ENCODE measurements around the gene ARVCF. TPM values are rescaled to one million over a fixed set of nuclear protein-coding genes. Genes with fewer than 3 reads are reported as not detected.

ARVCF gene
- total and polyA plus RNA-seq, 2 experiments from 2014 or later, result 1.1 to 4.0 TPM

- 73 to 76% methylated on average over 1 of the region's 1 CpG for WGBS, 2 experiments (ENCODE audit: low coverage in 1 of 2, low lambda C conversion rate in 2 of 2, missing lambda C conversion rate in 2 of 2)
- in situ Hi-C loops (cut with MboI), result no loop called here
- no peaks in the 10 kb centered on the region for H3F3A ChIP-seq (ENCODE audit: insufficient read depth)
- H3K9me3 ChIP-seq (ENCODE audit: low read depth), result no peaks in the 10 kb centered on the region
- H4K20me1 ChIP-seq (ENCODE audit: insufficient read depth), result no peaks in the 10 kb centered on the region
- H3K27me3 ChIP-seq (replicated peaks; ENCODE audit: insufficient read depth), result no peaks in the 10 kb centered on the region
- DNase-seq, result no peak
- H2AFZ ChIP-seq, result no peak overlapping the region
- H3K4me2 ChIP-seq (ENCODE audit: unreplicated experiment), result no peak overlapping the region
- H3K4me3 ChIP-seq, result no peak overlapping the region
- H3K27ac ChIP-seq, result no peak overlapping the region
- no peaks in the 10 kb centered on the region for H3K36me3 ChIP-seq (ENCODE audit: low read depth)
- H3K9me2 ChIP-seq (ENCODE audit: insufficient read depth), result no peaks in the 10 kb centered on the region
- no peak overlapping the region for H3K9ac ChIP-seq
- H3K4me1 ChIP-seq (ENCODE audit: insufficient read depth), result no peaks in the 10 kb centered on the region
- TF ChIP-seq EZH2phosphoT487 (IDR thresholded peaks at IDR 0.05; ENCODE audit: insufficient read depth, low read depth) (no peak), EZH2 (IDR thresholded peaks at IDR 0.05; ENCODE audit: insufficient read depth, poor library complexity, severe bottlenecking) (no peak)
- no peaks in the 10 kb centered on the region for H3K79me2 ChIP-seq (ENCODE audit: insufficient read depth)
Measured at GRCh38 chr22:20003304-20003703, 13.3 kb downstream of the ARVCF start.

- no peaks in the 10 kb centered on the region for H3K79me2 ChIP-seq (ENCODE audit: insufficient read depth)
- no peak overlapping the region for H3K9ac ChIP-seq
- H3K27ac ChIP-seq, result no peak overlapping the region
- H2AFZ ChIP-seq, result no peak overlapping the region
- 53 to 64% methylated on average over 2 of the region's 2 CpGs for WGBS, 2 experiments (ENCODE audit: low coverage in 1 of 2, low lambda C conversion rate in 2 of 2, missing lambda C conversion rate in 2 of 2)
- no peaks in the 10 kb centered on the region for H3K9me3 ChIP-seq (ENCODE audit: low read depth)
- no peaks in the 10 kb centered on the region for H3K27me3 ChIP-seq (replicated peaks; ENCODE audit: insufficient read depth)
- no peak for DNase-seq
- no peak overlapping the region for H3K4me3 ChIP-seq
- no peaks in the 10 kb centered on the region for H3F3A ChIP-seq (ENCODE audit: insufficient read depth)
- no peak overlapping the region for H3K4me2 ChIP-seq (ENCODE audit: unreplicated experiment)
- in situ Hi-C loops (cut with MboI), result no loop called here
- no peaks in the 10 kb centered on the region for H4K20me1 ChIP-seq (ENCODE audit: insufficient read depth)
- no peaks in the 10 kb centered on the region for H3K36me3 ChIP-seq (ENCODE audit: low read depth)
- H3K9me2 ChIP-seq (ENCODE audit: insufficient read depth), result no peaks in the 10 kb centered on the region
- H3K4me1 ChIP-seq (ENCODE audit: insufficient read depth), result no peaks in the 10 kb centered on the region
- no peak for TF ChIP-seq EZH2phosphoT487 (IDR thresholded peaks at IDR 0.05; ENCODE audit: insufficient read depth, low read depth)
- no peak for TF ChIP-seq EZH2 (IDR thresholded peaks at IDR 0.05; ENCODE audit: insufficient read depth, poor library complexity, severe bottlenecking)
Measured at GRCh38 chr22:20002636-20003035, 14.0 kb downstream of the ARVCF start.

GRCh38 chr22:20002128-20002527, 14.5 kb downstream of the ARVCF start:
- Histone ChIP-seq H2AFZ (no peak overlapping the region), H3K9me2 (ENCODE audit: insufficient read depth) (no peaks in the 10 kb centered on the region), H3K4me3 (no peak overlapping the region), H3K9me3 (ENCODE audit: low read depth) (no peaks in the 10 kb centered on the region), H3K4me2 (ENCODE audit: unreplicated experiment) (no peak overlapping the region), H3K9ac (no peak overlapping the region), H4K20me1 (ENCODE audit: insufficient read depth) (no peaks in the 10 kb centered on the region), H3K4me1 (ENCODE audit: insufficient read depth) (no peaks in the 10 kb centered on the region), H3K79me2 (ENCODE audit: insufficient read depth) (no peaks in the 10 kb centered on the region), H3K36me3 (ENCODE audit: low read depth) (no peaks in the 10 kb centered on the region), H3F3A (ENCODE audit: insufficient read depth) (no peaks in the 10 kb centered on the region), H3K27ac (no peak overlapping the region), H3K27me3 (replicated peaks; ENCODE audit: insufficient read depth) (no peaks in the 10 kb centered on the region)
- no peak for DNase-seq
- WGBS, 2 experiments (ENCODE audit: low coverage in 1 of 2, low lambda C conversion rate in 2 of 2, missing lambda C conversion rate in 2 of 2), result 70 to 79% methylated on average over 9 of the region's 9 CpGs
- TF ChIP-seq EZH2 (IDR thresholded peaks at IDR 0.05; ENCODE audit: insufficient read depth, poor library complexity, severe bottlenecking) (no peak), EZH2phosphoT487 (IDR thresholded peaks at IDR 0.05; ENCODE audit: insufficient read depth, low read depth) (no peak)
- in situ Hi-C loops (cut with MboI), result no loop called here

- H3K4me3 ChIP-seq, result no peak overlapping the region
- no peaks in the 10 kb centered on the region for H3K36me3 ChIP-seq (ENCODE audit: low read depth)
- no peak overlapping the region for H2AFZ ChIP-seq
- H3K9me3 ChIP-seq (ENCODE audit: low read depth), result no peaks in the 10 kb centered on the region
- H3F3A ChIP-seq (ENCODE audit: insufficient read depth), result no peaks in the 10 kb centered on the region
- 74 to 82% methylated on average over 10 to 11 of the region's 11 CpGs for WGBS, 2 experiments (ENCODE audit: low coverage in 1 of 2, low lambda C conversion rate in 2 of 2, missing lambda C conversion rate in 2 of 2)
- in situ Hi-C loops (cut with MboI), result no loop called here
- H3K27ac ChIP-seq, result no peak overlapping the region
- no peak for TF ChIP-seq EZH2phosphoT487 (IDR thresholded peaks at IDR 0.05; ENCODE audit: insufficient read depth, low read depth)
- TF ChIP-seq EZH2 (IDR thresholded peaks at IDR 0.05; ENCODE audit: insufficient read depth, poor library complexity, severe bottlenecking), result no peak
- no peaks in the 10 kb centered on the region for H3K9me2 ChIP-seq (ENCODE audit: insufficient read depth)
- no peak for DNase-seq
- no peaks in the 10 kb centered on the region for H4K20me1 ChIP-seq (ENCODE audit: insufficient read depth)
- no peak overlapping the region for H3K9ac ChIP-seq
- no peaks in the 10 kb centered on the region for H3K4me1 ChIP-seq (ENCODE audit: insufficient read depth)
- H3K79me2 ChIP-seq (ENCODE audit: insufficient read depth), result no peaks in the 10 kb centered on the region
- H3K4me2 ChIP-seq (ENCODE audit: unreplicated experiment), result no peak overlapping the region
- no peaks in the 10 kb centered on the region for H3K27me3 ChIP-seq (replicated peaks; ENCODE audit: insufficient read depth)
Measured at GRCh38 chr22:20001082-20001638, 15.5 kb downstream of the ARVCF start.
